Measurements from ENCODE around the gene COASY.
A peak's percentile ranks its signal among the peaks of the same experiment; 100 is the strongest.
"Not testable (repeated sequence)": the region's sequence is repeated elsewhere in the genome, so short reads cannot be mapped to it uniquely, and the experiment has no call there.

COASY gene

DNA sequence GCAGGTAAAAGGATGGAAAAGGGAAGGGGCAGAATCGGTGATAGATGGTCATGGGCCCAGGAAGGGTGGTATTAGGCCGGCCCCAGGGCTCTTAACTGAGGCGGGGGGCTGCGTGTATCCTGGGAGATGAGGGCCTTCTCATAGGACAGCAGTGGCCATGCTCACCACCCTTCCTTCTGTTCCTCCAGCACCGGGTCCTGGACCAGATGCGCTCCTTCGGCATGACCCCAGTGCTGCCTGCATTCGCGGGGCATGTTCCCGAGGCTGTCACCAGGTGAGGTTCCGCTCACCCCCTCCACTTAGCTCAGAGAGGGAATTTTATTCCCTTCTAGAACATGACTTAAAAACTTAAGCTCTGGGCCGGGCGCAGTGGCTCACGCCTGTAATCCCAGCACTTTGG is 23.5 kb upstream of the COASY start:
- Histone ChIP-seq H3K27me3 (ENCODE audit: insufficient read depth, insufficient read length) (no peaks in the 10 kb centered on the region), H3K36me3 (ENCODE audit: insufficient read depth, insufficient read length, low read length) (peaks cover 44% of the 10 kb centered on the region), H3K9ac (ENCODE audit: insufficient read length, low read depth) (peak overlapping the region; percentile 29), H3K4me3 (ENCODE audit: insufficient read length, low read depth) (no peak overlapping the region), H3K9me3 (ENCODE audit: insufficient read depth, low read length) (no peaks in the 10 kb centered on the region), H3K4me1 (ENCODE audit: insufficient read depth, insufficient read length) (peaks cover 14% of the 10 kb centered on the region)
- no peak for DNase-seq (ENCODE audit: low read depth, low spot score)
- TF ChIP-seq ZNF274 (IDR thresholded peaks at IDR 0.05; ENCODE audit: low read depth, low read length), result no peak
- TF ChIP-seq SUZ12 (IDR thresholded peaks at IDR 0.05; ENCODE audit: extremely low read depth, insufficient read depth, insufficient read length), result no peak
- no peak for TF ChIP-seq YY1 (IDR thresholded peaks at IDR 0.05; ENCODE audit: insufficient read depth, insufficient read length)

DNA sequence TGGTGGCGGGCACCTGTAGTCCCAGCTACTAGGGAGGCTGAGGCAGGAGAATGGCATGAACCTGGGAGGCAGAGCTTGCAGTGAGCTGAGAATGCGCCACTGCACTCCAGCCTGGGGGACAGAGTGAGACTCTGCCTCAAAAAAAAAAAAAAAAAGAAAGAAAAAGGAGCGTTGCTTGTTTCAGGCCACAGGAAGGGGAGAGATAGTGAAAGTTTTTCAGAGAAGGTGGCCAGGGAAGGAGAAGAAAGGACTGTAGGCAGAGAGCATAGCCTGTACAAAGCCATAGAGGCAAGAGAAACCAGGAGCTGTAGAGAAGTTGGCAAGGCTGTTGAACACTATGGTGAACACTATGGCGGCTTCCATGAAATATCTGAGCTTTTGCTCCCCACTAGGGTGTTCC is 21.4 kb upstream of the COASY start:
- H3K4me1 ChIP-seq (ENCODE audit: insufficient read depth, insufficient read length); H3K9me3 ChIP-seq (ENCODE audit: insufficient read depth, low read length); H3K27me3 ChIP-seq (ENCODE audit: insufficient read depth, insufficient read length); H3K4me3 ChIP-seq (ENCODE audit: insufficient read length, low read depth); H3K9ac ChIP-seq (ENCODE audit: insufficient read length, low read depth); DNase-seq (ENCODE audit: low read depth, low spot score): not testable (repeated sequence)
- peaks cover 60% of the 10 kb centered on the region for H3K36me3 ChIP-seq (ENCODE audit: insufficient read depth, insufficient read length, low read length)

DNA sequence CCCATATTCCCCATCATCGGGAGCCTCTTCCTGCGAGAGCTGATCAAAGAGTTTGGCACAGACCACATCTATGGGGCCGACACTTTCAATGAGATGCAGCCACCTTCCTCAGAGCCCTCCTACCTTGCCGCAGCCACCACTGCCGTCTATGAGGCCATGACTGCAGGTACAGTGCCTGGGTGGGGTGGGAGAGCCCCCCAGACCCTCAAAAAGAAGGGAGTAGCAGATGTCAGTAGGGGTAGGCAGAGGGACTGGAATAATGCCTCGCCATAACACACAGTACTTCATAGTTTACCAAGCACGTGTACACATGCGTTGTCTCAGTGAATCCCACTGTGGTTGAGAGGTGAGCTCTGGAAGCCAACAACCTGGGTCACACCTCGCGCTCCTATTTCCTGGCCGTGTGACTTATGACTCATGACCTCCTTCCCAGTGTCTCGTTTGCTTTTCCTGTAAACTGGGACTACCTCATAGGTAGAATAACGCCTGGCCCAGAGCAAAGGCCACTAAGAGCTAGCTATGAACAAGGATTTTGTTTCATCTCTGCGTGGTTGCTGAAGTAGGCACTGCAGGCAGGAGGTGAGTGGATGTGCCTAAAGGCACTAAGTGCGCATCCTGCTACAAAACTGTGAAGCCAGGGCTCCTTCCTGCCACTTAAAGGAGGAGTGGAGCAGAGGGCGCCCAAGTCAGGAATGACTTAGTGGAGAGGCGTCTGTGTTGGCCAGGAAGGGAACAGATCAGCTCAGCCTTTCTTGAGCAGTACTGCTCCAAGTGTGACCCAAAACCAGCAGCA is 20.7 kb upstream of the COASY start:
- DNase-seq (ENCODE audit: low read depth, low spot score), result no peak
- Histone ChIP-seq H3K4me3 (ENCODE audit: insufficient read length, low read depth) (no peak overlapping the region), H3K9me3 (ENCODE audit: insufficient read depth, low read length) (no peaks in the 10 kb centered on the region), H3K9ac (ENCODE audit: insufficient read length, low read depth) (no peak overlapping the region), H3K36me3 (ENCODE audit: insufficient read depth, insufficient read length, low read length) (peaks cover 60% of the 10 kb centered on the region), H3K27me3 (ENCODE audit: insufficient read depth, insufficient read length) (no peaks in the 10 kb centered on the region), H3K4me1 (ENCODE audit: insufficient read depth, insufficient read length) (peaks cover 9% of the 10 kb centered on the region)
- no peak for TF ChIP-seq ZNF274 (IDR thresholded peaks at IDR 0.05; ENCODE audit: low read depth, low read length)
- TF ChIP-seq SUZ12 (IDR thresholded peaks at IDR 0.05; ENCODE audit: extremely low read depth, insufficient read depth, insufficient read length), result no peak
- no peak for TF ChIP-seq YY1 (IDR thresholded peaks at IDR 0.05; ENCODE audit: insufficient read depth, insufficient read length)

DNA sequence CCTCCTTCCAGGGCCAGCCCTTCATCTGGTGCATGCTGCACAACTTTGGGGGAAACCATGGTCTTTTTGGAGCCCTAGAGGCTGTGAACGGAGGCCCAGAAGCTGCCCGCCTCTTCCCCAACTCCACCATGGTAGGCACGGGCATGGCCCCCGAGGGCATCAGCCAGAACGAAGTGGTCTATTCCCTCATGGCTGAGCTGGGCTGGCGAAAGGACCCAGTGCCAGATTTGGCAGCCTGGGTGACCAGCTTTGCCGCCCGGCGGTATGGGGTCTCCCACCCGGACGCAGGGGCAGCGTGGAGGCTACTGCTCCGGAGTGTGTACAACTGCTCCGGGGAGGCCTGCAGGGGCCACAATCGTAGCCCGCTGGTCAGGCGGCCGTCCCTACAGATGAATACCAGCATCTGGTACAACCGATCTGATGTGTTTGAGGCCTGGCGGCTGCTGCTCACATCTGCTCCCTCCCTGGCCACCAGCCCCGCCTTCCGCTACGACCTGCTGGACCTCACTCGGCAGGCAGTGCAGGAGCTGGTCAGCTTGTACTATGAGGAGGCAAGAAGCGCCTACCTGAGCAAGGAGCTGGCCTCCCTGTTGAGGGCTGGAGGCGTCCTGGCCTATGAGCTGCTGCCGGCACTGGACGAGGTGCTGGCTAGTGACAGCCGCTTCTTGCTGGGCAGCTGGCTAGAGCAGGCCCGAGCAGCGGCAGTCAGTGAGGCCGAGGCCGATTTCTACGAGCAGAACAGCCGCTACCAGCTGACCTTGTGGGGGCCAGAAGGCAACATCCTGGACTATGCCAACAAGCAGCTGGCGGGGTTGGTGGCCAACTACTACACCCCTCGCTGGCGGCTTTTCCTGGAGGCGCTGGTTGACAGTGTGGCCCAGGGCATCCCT is 18.5 kb upstream of the COASY start:
- no peak for DNase-seq (ENCODE audit: low read depth, low spot score)
- H3K9me3 ChIP-seq (ENCODE audit: insufficient read depth, low read length), result no peaks in the 10 kb centered on the region
- no peaks in the 10 kb centered on the region for H3K27me3 ChIP-seq (ENCODE audit: insufficient read depth, insufficient read length)
- TF ChIP-seq SUZ12 (IDR thresholded peaks at IDR 0.05; ENCODE audit: extremely low read depth, insufficient read depth, insufficient read length) (no peak), YY1 (IDR thresholded peaks at IDR 0.05; ENCODE audit: insufficient read depth, insufficient read length) (no peak), ZNF274 (IDR thresholded peaks at IDR 0.05; ENCODE audit: low read depth, low read length) (no peak)
- H3K9ac ChIP-seq (ENCODE audit: insufficient read length, low read depth), result no peak overlapping the region
- peaks cover 53% of the 10 kb centered on the region for H3K36me3 ChIP-seq (ENCODE audit: insufficient read depth, insufficient read length, low read length)
- H3K4me1 ChIP-seq (ENCODE audit: insufficient read depth, insufficient read length), result peaks cover 3% of the 10 kb centered on the region
- H3K4me3 ChIP-seq (ENCODE audit: insufficient read length, low read depth), result no peak overlapping the region

DNA sequence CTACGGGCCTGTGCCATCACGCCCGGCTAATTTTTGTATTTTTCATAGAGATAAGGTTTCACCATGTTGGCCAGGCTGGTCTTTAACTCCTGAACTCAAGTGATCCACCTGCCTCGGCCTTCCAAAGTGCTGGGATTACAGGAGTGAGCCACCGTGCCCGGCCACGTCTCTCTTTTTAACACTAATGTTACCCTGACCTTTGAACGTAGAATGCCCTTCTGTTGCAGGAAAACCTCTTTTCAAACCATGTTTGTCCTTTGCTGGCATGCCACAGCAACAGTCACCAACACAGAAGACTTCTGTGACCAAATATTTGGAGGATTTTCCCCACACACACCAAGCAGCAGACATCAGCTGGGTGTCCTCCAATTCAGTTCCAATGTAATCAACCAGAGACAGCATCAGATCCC is 17.1 kb upstream of the COASY start:
- Histone ChIP-seq H3K4me3 (ENCODE audit: insufficient read length, low read depth) (no peak overlapping the region), H3K36me3 (ENCODE audit: insufficient read depth, insufficient read length, low read length) (peaks cover 40% of the 10 kb centered on the region), H3K27me3 (ENCODE audit: insufficient read depth, insufficient read length) (no peaks in the 10 kb centered on the region), H3K4me1 (ENCODE audit: insufficient read depth, insufficient read length) (peaks cover 3% of the 10 kb centered on the region), H3K9me3 (ENCODE audit: insufficient read depth, low read length) (no peaks in the 10 kb centered on the region), H3K9ac (ENCODE audit: insufficient read length, low read depth) (no peak overlapping the region)
- DNase-seq (ENCODE audit: low read depth, low spot score), result no peak
- TF ChIP-seq ZNF274 (IDR thresholded peaks at IDR 0.05; ENCODE audit: low read depth, low read length) (no peak), SUZ12 (IDR thresholded peaks at IDR 0.05; ENCODE audit: extremely low read depth, insufficient read depth, insufficient read length) (no peak), YY1 (IDR thresholded peaks at IDR 0.05; ENCODE audit: insufficient read depth, insufficient read length) (no peak)

DNA sequence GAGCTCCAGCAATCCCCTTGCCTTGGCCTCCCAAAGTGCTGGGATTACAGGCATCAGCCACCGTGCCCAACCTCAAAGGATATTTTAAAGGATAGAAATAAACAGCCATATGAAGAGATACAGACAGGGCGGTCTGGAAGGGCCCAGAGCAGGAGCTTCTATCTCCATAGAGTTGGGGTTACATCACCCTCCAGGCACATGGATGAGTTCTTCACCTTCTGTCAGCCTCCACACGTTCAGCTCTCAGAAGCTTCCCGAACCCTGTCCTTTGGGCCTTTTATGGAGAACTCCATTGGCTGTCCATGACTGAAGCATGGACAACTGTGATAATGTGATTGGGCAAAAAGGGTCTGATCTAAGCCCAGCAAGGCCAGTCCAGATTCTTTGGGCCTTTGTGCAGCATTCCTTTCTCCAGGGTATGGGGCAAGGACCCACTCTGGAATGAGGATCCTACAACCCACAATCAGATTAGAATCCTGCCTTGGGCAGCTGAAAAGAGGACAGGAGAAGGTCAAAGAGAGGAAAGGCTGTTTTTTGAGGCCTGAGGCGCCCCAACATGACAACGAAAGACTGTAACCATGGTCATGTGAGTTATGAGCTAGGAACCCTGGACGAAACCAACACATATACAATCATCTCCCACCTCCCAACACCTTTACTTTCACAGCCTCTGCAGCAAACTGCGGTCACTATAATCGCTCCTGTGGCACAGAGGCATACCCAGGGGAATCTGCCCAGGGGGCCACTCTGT is 16.0 kb upstream of the COASY start:
- H3K9ac ChIP-seq (ENCODE audit: insufficient read length, low read depth); H3K9me3 ChIP-seq (ENCODE audit: insufficient read depth, low read length); H3K4me3 ChIP-seq (ENCODE audit: insufficient read length, low read depth); H3K4me1 ChIP-seq (ENCODE audit: insufficient read depth, insufficient read length); H3K27me3 ChIP-seq (ENCODE audit: insufficient read depth, insufficient read length); DNase-seq (ENCODE audit: low read depth, low spot score): not testable (repeated sequence)
- H3K36me3 ChIP-seq (ENCODE audit: insufficient read depth, insufficient read length, low read length), result peaks cover 38% of the 10 kb centered on the region

DNA sequence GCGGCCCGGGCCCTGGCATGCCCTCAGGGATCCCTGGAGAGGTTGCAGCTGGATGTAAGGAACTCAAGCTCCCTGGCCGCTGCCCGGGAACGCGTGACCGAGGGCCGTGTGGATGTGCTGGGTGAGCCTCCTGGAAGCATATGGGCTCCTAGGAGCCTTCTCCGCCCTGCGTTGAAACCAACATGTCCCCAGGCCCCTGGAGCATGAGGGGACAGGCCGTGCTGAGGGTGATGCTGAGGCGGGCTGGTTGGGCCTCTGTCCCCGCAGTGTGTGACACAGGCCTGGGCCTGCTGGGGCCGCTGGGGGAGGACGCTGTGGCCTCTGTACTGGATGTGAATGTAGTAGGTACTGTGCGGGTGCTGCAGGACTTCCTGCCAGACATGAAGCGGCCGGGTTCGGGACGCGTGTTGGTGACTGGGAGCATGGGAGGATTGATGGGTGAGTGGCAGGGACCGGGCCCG is 14.9 kb upstream of the COASY start:
- Histone ChIP-seq H3K36me3 (ENCODE audit: insufficient read depth, insufficient read length, low read length) (peaks cover 34% of the 10 kb centered on the region), H3K4me3 (ENCODE audit: insufficient read length, low read depth) (no peak overlapping the region), H3K27me3 (ENCODE audit: insufficient read depth, insufficient read length) (no peaks in the 10 kb centered on the region), H3K9ac (ENCODE audit: insufficient read length, low read depth) (peak overlapping the region; percentile 28), H3K4me1 (ENCODE audit: insufficient read depth, insufficient read length) (peaks cover 1% of the 10 kb centered on the region), H3K9me3 (ENCODE audit: insufficient read depth, low read length) (no peaks in the 10 kb centered on the region)
- DNase-seq (ENCODE audit: low read depth, low spot score), result no peak
- no peak for TF ChIP-seq SUZ12 (IDR thresholded peaks at IDR 0.05; ENCODE audit: extremely low read depth, insufficient read depth, insufficient read length)
- TF ChIP-seq YY1 (IDR thresholded peaks at IDR 0.05; ENCODE audit: insufficient read depth, insufficient read length), result no peak
- no peak for TF ChIP-seq ZNF274 (IDR thresholded peaks at IDR 0.05; ENCODE audit: low read depth, low read length)
